Astrocyte of the cerebellum (primary cell): ENCODE measurements around the gene CSTPP1.

Experiments
- DNase-seq: peaks from one replicate; pipeline ENCODE4 v3.0.0-alpha.2; 2011; ENCODE audit warnings: low read depth
- H3K4me3 ChIP-seq: 2 replicates; pipeline ENCODE4 v1.5.1; 2011; ENCODE audit warnings: mild to moderate bottlenecking, low read depth, low read length, moderate library complexity
- in situ Hi-C: cut with HindIII; loops from 2 replicates; pipeline ENCODE4 v1.10.0; 2017; ENCODE audit warnings: low sequenced_read_pairs
- TF ChIP-seq, protein P1 (sequence below): IDR thresholded peaks from 2 replicates; pipeline ENCODE4 v1.5.1; 2012; ENCODE audit warnings: low read length, low read depth, moderate library complexity, mild to moderate bottlenecking; ENCODE audit errors: missing control alignments

The CSTPP1 gene

DNA sequence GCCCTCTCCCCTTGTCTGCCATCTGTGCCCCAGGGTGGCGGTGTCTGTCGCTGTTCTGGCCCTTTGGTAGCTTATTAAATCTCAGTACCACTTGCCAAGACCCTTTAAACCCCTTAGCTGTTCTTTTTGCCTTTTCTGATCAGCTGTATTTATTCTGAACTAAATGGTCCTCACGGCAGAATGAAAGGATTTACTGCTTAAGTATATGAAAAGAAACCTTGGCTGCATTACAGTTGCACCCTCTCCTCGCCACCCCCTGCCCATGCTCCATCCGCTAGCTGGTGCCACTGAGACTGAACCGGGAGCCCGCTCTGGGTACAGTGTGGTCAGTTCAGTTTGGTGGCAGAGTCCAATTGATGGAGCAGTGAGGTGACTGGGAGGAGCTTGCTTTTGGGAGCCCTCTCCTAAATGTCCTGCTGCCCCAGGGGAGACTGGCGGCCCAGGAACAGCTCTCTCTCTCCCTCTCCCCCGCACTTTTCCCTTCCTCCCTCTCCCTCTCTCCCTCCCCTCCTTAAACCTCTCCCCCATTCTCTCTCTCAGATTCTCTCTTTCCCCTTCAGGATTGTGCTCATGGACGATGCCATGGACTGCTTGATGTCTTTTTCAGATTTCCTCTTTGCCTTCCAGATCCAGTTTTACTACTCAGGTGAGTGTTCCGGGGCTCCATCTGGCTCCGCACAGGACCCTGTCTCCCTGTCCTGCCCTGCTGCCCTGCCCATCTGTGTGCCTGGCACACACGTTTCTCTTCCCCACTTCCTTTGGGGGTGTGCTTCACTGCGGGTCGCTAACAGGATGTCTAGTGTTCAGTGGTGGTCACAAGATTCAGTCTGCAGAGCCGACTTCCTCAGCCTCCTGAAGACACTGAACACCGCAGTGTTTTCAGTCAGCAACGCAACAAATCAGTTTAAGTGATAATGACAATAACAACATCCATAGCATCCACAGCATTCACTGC, 218.3 kb downstream of the CSTPP1 start:
- no peak overlapping the region for H3K4me3 ChIP-seq
- no peak for DNase-seq
- TF ChIP-seq, protein P1, sequence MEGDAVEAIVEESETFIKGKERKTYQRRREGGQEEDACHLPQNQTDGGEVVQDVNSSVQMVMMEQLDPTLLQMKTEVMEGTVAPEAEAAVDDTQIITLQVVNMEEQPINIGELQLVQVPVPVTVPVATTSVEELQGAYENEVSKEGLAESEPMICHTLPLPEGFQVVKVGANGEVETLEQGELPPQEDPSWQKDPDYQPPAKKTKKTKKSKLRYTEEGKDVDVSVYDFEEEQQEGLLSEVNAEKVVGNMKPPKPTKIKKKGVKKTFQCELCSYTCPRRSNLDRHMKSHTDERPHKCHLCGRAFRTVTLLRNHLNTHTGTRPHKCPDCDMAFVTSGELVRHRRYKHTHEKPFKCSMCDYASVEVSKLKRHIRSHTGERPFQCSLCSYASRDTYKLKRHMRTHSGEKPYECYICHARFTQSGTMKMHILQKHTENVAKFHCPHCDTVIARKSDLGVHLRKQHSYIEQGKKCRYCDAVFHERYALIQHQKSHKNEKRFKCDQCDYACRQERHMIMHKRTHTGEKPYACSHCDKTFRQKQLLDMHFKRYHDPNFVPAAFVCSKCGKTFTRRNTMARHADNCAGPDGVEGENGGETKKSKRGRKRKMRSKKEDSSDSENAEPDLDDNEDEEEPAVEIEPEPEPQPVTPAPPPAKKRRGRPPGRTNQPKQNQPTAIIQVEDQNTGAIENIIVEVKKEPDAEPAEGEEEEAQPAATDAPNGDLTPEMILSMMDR: no peak
- in situ Hi-C loops: no loop called here

DNA sequence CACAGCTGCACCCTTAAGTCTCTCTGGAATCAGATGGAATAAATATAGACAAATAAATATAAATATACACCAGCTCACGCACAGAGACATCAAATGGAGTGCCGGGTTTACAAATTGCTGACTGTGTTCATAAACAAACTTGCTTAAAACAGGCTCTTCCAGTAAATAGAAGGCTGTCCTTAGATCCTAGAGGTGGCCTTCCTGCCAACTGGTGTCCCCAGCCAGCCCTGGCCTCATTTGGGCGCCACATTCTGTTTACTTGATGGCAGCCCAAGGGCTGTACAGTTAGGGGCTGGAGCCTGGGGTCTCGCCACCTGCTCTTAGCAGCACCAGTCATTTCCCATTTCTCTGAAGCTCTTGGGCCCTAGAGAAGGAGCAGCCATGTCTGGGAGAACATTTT, 219.3 kb downstream of the CSTPP1 start:
- no peak overlapping the region for H3K4me3 ChIP-seq
- no peak for DNase-seq
- TF ChIP-seq, protein P1: no peak
- in situ Hi-C loops: no loop called here

DNA sequence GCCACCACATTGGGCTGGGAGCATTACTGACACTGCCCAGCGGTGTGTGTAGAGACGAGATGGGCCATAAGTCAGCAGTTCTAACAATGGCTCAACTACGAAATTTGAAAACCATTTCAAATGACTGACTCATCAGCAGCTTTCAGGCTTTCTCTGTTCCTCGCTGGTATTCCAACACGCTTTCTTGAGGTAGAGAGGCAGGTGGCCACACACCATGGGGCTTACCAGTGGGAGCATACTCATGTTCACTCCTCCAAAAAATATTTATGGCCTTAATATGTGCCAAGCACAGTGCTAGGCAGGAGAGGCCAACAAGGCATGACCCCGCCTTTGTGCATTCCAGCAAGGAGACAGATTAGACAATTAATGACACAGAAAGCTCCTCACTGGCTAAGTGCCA, 219.8 kb downstream of the CSTPP1 start:
- no peak overlapping the region for H3K4me3 ChIP-seq
- TF ChIP-seq, protein P1: no peak
- in situ Hi-C loops: no loop called here
- no peak for DNase-seq

DNA sequence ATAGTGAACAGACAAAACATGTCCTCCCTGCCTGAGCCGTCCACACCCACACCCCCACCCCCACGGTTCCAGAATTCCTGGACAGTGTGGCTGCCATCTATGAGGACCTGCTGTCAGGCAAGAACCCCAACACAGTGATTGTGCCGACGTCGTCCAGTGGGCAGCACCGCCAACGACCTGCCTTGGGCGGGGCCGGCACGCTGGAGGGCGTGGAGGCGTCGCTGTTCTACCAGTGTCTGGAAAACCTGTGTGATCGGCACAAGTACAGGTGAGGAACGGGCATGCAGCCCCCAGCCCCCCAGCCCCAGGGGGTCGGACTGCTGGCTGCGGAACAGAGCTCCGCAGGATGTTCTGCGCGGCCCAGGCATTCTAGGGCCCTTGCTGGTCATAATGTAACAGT, 220.4 kb downstream of the CSTPP1 start:
- in situ Hi-C loops: no loop called here
- no peak for DNase-seq
- H3K4me3 ChIP-seq: no peak overlapping the region
- TF ChIP-seq, protein P1: no peak

DNA sequence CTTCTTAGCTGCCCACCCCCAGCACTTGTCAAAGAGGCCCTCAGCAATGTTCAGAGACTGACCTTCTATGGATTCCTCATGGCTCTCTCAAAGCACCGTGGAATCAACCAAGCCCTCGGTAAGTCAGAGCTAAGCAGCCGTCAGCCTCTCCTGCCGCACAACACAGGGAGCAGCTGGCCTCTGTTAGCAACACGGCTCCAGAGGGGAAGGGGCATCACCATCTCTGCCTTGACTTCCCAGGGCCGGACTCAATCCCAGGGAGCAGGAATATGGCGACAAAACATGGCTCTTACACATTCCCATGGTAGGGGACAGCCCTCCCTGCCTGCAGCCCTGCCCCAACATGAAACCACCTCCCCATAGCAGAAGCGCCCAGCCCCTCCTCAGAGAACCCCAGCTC, 221.2 kb downstream of the CSTPP1 start:
- no peak for DNase-seq
- TF ChIP-seq, protein P1: no peak
- in situ Hi-C loops: no loop called here
- no peak overlapping the region for H3K4me3 ChIP-seq

DNA sequence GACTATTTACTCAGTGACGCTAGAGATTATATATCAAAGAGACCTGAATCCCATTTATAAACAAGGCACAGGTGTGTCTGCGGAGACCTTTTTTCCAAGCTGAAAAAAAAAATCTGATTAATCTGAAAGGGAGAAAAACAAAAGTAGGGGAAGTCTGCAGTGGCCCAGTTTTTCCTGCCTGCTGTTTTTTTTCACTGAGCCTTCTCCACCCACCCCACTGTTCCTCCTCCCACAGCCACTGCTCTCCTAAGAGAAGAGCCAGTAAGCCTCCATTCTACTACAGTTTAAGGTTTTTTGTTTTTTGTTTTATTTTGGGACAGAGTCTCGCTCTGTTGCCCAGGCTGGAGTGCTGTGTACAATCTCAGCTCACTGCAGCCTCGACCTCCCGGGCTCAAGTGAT, 221.7 kb downstream of the CSTPP1 start:
- H3K4me3 ChIP-seq: no peak overlapping the region
- TF ChIP-seq, protein P1: no peak
- in situ Hi-C loops: no loop called here
- DNase-seq: no peak
